Naive thymus-derived CD8-positive, alpha-beta T cell (primary cell): Measurements from ENCODE around the gene NGB. TPM values are rescaled to one million over a fixed set of nuclear protein-coding genes. Genes with fewer than 3 reads are reported as not detected.
A peak's percentile ranks its signal among the peaks of the same experiment; 100 is the strongest.
"Not testable (repeated sequence)": the region's sequence is repeated elsewhere in the genome, so short reads cannot be mapped to it uniquely, and the experiment has no call there.

Experiments
- ATAC-seq, 2 donors: fragments of 150-1000 bp; cut with Tn5 transposase in 1 of 2; sonication (Bioruptor Pico), chemical (Tn5 transposase) in 1 of 2; 1 replicate in 1 of 2; 2 replicates in 1 of 2; pipeline ENCODE4 v1.10.0; 2021; ENCODE audit warnings: mild to moderate bottlenecking in 2 of 2, moderate library complexity in 2 of 2
- POLR2A ChIA-PET: fragments of 350-600 bp; sonication (Branson Sonifier 250); formaldehyde crosslinking; loops from one replicate; lab custom pipeline; 2021; ENCODE audit warnings: antibody characterized with exemption; lab: Charles Lee
- DNase-seq, 10 donors: peaks; one replicate each; pipeline versions ENCODE4 v3.0.0 to v3.0.0-alpha.2; 2020 to 2022
- H3K27ac Mint-ChIP-seq, 10 donors: one replicate each; pipeline ENCODE4 v1.8.0; 2020 to 2022; ENCODE audit warnings: mild to moderate bottlenecking in 10 of 10, mixed read lengths in 10 of 10, moderate library complexity in 4 of 10, inconsistent platforms in 1 of 10
- H3K27me3 Mint-ChIP-seq, 5 donors: one replicate each; pipeline ENCODE4 v1.8.0; 2021 to 2022; ENCODE audit warnings: mixed read lengths in 5 of 5
- H3K36me3 Mint-ChIP-seq, 3 donors: one replicate each; pipeline ENCODE4 v1.8.0; 2020 to 2022; ENCODE audit warnings: mixed read lengths in 3 of 3, mild to moderate bottlenecking in 2 of 3, inconsistent platforms in 1 of 3
- H3K4me1 Mint-ChIP-seq, 4 donors: one replicate each; pipeline ENCODE4 v1.8.0; 2021 to 2022; ENCODE audit warnings: mixed read lengths in 4 of 4
- H3K4me3 Mint-ChIP-seq, 10 donors: one replicate each; pipeline ENCODE4 v1.8.0; 2020 to 2022; ENCODE audit warnings: mild to moderate bottlenecking in 10 of 10, mixed read lengths in 10 of 10, moderate library complexity in 6 of 10, inconsistent platforms in 1 of 10
- H3K9me3 Mint-ChIP-seq, 9 donors: one replicate each; pipeline ENCODE4 v1.8.0; 2020 to 2022; ENCODE audit warnings: mixed read lengths in 9 of 9, mild to moderate bottlenecking in 3 of 9, inconsistent platforms in 1 of 9, moderate library complexity in 1 of 9
- polyA plus RNA-seq, 3 donors: library from polyadenylated mRNA; unstranded; fragments of 300-500 nt; fragmentation: Illumina TruSeq; gene quantifications; one replicate each; pipeline ENCODE4 v1.2.3, GENCODE V29; 2021
- total RNA-seq, 8 experiments: library from RNA in 2 of 8; stranded (reverse) in 2 of 8; gene quantifications; one replicate each; pipeline ENCODE4 v1.2.3 and lab custom pipeline; 2021 to 2026

The NGB gene
- total and polyA plus RNA-seq, 5 experiments from 2014 or later = not detected

- DNase-seq (no peak), ATAC-seq (no peak)
- Mint-ChIP-seq H3K4me3 (no peak overlapping the region), H3K27ac (no peak overlapping the region), H3K4me1 (no peaks in the 10 kb centered on the region), H3K27me3 (no peaks in the 10 kb centered on the region), H3K36me3 (peaks cover 0 to 41% (median 28%) of the 10 kb centered on the region in 3 donors), H3K9me3 (no peaks in the 10 kb centered on the region)
- POLR2A ChIA-PET = no interaction called here
Observed at GRCh38 chr14:77284066-77284465, 13.1 kb upstream of the NGB start.

GRCh38 chr14:77281852-77282410, 10.9 kb upstream of the NGB start:
- POLR2A ChIA-PET = no interaction called here

GRCh38 chr14:77280921-77281320, 9.9 kb upstream of the NGB start:
- H3K9me3 Mint-ChIP-seq, DNase-seq, ATAC-seq, POLR2A ChIA-PET, H3K4me1 Mint-ChIP-seq, H3K27ac Mint-ChIP-seq, H3K27me3 Mint-ChIP-seq, H3K4me3 Mint-ChIP-seq: not testable (repeated sequence)
- H3K36me3 Mint-ChIP-seq = peaks cover 0 to 32% (median 17%) of the 10 kb centered on the region in 3 donors

More at GRCh38 chr14:77281852-77282410, 10.9 kb upstream of the NGB start:
- Mint-ChIP-seq H3K36me3 (peaks cover 0 to 38% (median 24%) of the 10 kb centered on the region in 3 donors), H3K27ac (no peak overlapping the region), H3K4me1 (no peaks in the 10 kb centered on the region), H3K27me3 (no peaks in the 10 kb centered on the region), H3K9me3 (no peaks in the 10 kb centered on the region), H3K4me3 (no peak overlapping the region)
- no peak for DNase-seq
- ATAC-seq = no peak

- Mint-ChIP-seq H3K4me3 (no peak overlapping the region), H3K27ac (no peak overlapping the region), H3K9me3 (no peaks in the 10 kb centered on the region), H3K27me3 (no peaks in the 10 kb centered on the region), H3K4me1 (no peaks in the 10 kb centered on the region), H3K36me3 (peaks cover 0 to 20% (median 9%) of the 10 kb centered on the region in 3 donors)
- DNase-seq = no peak
- POLR2A ChIA-PET = no interaction called here
- ATAC-seq = no peak
Observed at GRCh38 chr14:77279719-77280118, 8.7 kb upstream of the NGB start.

- Mint-ChIP-seq H3K27ac (no peak overlapping the region), H3K9me3 (no peaks in the 10 kb centered on the region), H3K4me1 (no peaks in the 10 kb centered on the region), H3K4me3 (no peak overlapping the region), H3K36me3 (peaks cover 0 to 9% (median under 1%) of the 10 kb centered on the region in 3 donors), H3K27me3 (peaks cover 0 to 2% (median 0%) of the 10 kb centered on the region in 5 donors)
- DNase-seq = no peak
- no peak for ATAC-seq
- POLR2A ChIA-PET = no interaction called here
Observed at GRCh38 chr14:77278461-77279230, 7.6 kb upstream of the NGB start.

GRCh38 chr14:77276959-77277358, 6.0 kb upstream of the NGB start:
- Mint-ChIP-seq H3K36me3 (peaks cover 0 to 4% (median 0%) of the 10 kb centered on the region in 3 donors), H3K9me3 (no peaks in the 10 kb centered on the region), H3K27me3 (peaks cover 0 to 19% (median 8%) of the 10 kb centered on the region in 5 donors), H3K4me3 (no peak overlapping the region), H3K27ac (no peak overlapping the region), H3K4me1 (no peaks in the 10 kb centered on the region)
- no peak for DNase-seq
- POLR2A ChIA-PET = no interaction called here
- no peak for ATAC-seq

GRCh38 chr14:77276295-77276935, 5.4 kb upstream of the NGB start:
- POLR2A ChIA-PET = no interaction called here
- no peak overlapping the region for H3K27ac Mint-ChIP-seq
- H3K9me3 Mint-ChIP-seq = no peaks in the 10 kb centered on the region

DNA sequence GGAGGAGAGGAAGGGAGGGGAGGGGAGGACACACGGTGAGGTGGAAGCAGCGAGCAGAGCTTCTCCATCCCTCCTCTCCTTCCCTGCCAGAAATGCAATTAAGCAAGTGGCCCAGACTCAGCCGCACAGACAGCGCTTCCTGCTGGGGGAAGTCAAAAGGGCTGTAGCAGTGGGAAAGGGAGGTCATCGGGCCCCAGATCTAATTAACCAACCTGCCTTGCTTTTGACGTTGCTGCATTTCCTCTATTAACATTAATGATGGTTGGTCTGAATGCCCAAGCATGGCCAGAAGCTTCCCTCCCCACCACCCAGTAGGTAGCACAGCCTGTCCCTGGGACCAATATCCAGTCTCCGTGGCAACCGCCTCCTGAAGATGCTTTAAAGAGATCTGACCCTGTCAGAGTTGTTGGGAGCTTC, 4.6 kb upstream of the NGB start:
- peaks cover 0 to 4% (median 0%) of the 10 kb centered on the region in 3 donors for H3K36me3 Mint-ChIP-seq
- H3K9me3 Mint-ChIP-seq = no peaks in the 10 kb centered on the region
- no peaks in the 10 kb centered on the region for H3K4me1 Mint-ChIP-seq
- H3K4me3 Mint-ChIP-seq = no peak overlapping the region
- POLR2A ChIA-PET = no interaction called here
- no peak overlapping the region for H3K27ac Mint-ChIP-seq
- ATAC-seq (no peak), DNase-seq (no peak)
- peaks cover 3 to 27% (median 14%) of the 10 kb centered on the region in 5 donors for H3K27me3 Mint-ChIP-seq

More at GRCh38 chr14:77276295-77276935, 5.4 kb upstream of the NGB start:
- ATAC-seq = no peak
- H3K4me3 Mint-ChIP-seq = no peak overlapping the region
- peaks cover 0 to 4% (median 0%) of the 10 kb centered on the region in 3 donors for H3K36me3 Mint-ChIP-seq
- H3K4me1 Mint-ChIP-seq = no peaks in the 10 kb centered on the region
- peaks cover 3 to 24% (median 12%) of the 10 kb centered on the region in 5 donors for H3K27me3 Mint-ChIP-seq
- no peak for DNase-seq

DNA sequence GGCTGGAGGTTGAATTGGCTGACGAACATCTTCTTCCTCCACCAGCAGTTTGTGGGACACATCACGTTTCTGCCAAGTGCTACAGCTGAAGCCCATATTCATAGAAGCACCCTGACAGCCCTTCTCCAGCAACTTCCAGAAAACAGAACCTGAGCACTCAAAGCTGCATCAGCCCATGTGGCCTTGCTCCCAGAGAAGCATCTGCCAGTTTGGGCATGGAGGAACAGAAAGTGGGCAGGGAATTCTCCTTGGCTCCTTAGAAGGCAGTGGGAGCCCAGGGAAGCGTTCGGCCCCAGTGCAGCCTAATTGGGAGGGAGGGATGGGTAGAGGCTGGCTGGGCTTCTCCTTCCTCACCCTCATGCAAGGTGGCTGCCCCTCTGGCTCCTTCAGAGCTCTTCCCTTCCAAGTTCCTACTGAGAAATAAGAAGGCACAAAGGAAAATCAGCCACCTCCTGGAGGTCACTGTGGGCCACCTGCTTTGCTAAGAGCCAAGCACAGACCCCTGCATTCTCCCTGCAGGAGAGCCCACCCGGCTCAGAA, 4.1 kb upstream of the NGB start:
- Mint-ChIP-seq H3K27me3 (peaks cover 4 to 31% (median 14%) of the 10 kb centered on the region in 5 donors), H3K36me3 (peaks cover 0 to 4% (median 0%) of the 10 kb centered on the region in 3 donors), H3K4me3 (no peak overlapping the region), H3K9me3 (no peaks in the 10 kb centered on the region), H3K27ac (no peak overlapping the region), H3K4me1 (peaks cover 0 to 3% (median 0%) of the 10 kb centered on the region in 4 donors)
- POLR2A ChIA-PET = no interaction called here
- ATAC-seq (no peak), DNase-seq (peak in 1 of 10 donors; percentile 13)

- Mint-ChIP-seq H3K4me3 (no peak overlapping the region), H3K27ac (no peak overlapping the region), H3K4me1 (peaks cover 0 to 8% (median 3%) of the 10 kb centered on the region in 4 donors), H3K9me3 (no peaks in the 10 kb centered on the region), H3K27me3 (peaks cover 5 to 41% (median 19%) of the 10 kb centered on the region in 5 donors), H3K36me3 (no peaks in the 10 kb centered on the region)
- ATAC-seq (no peak), DNase-seq (no peak)
- POLR2A ChIA-PET = no interaction called here
Observed at GRCh38 chr14:77273796-77274195, 2.8 kb upstream of the NGB start.

DNA sequence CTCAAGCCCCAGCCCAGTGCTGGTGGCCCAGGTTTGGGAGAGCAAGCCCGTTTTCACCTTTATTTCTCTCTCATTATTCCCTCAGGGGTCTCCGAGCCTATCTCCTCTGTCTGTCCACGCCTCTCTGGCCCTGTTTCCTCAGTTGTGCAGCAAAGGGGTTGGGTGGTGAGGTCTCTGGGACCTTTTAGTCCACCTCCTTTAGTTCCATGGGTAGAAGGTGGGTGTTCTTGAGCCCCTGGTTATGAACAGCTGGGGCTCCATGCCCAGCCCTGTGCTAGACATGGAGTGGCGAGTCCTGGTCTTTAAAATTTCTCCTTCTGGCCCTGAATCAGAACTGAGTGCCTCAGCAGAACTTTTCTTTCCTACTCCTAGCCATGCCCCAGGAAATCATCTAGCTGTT, 1.3 kb upstream of the NGB start:
- Mint-ChIP-seq H3K36me3 (no peaks in the 10 kb centered on the region), H3K4me3 (no peak overlapping the region), H3K4me1 (peaks cover 0 to 8% (median 4%) of the 10 kb centered on the region in 4 donors), H3K27me3 (peaks cover 9 to 55% (median 30%) of the 10 kb centered on the region in 5 donors), H3K9me3 (peaks cover 0 to 9% (median 0%) of the 10 kb centered on the region in 9 donors), H3K27ac (no peak overlapping the region)
- DNase-seq (no peak), ATAC-seq (no peak)
- POLR2A ChIA-PET = no interaction called here

GRCh38 chr14:77270361-77271112, 469 bp downstream of the NGB start:
- Mint-ChIP-seq H3K36me3 (no peaks in the 10 kb centered on the region), H3K9me3 (peaks cover 0 to 9% (median 0%) of the 10 kb centered on the region in 9 donors), H3K4me3 (peak overlapping the region in 1 of 10 donors; percentile 47), H3K4me1 (peaks cover 0 to 8% (median 4%) of the 10 kb centered on the region in 4 donors), H3K27ac (no peak overlapping the region), H3K27me3 (peaks cover 9 to 55% (median 30%) of the 10 kb centered on the region in 5 donors)
- DNase-seq (no peak), ATAC-seq (no peak)
- POLR2A ChIA-PET = no interaction called here
